ENCODE measurements around the gene TIMELESS. TPM values are rescaled to one million over a fixed set of nuclear protein-coding genes. Genes with fewer than 3 reads are reported as not detected.

The TIMELESS gene
- total and polyA plus RNA-seq, 2 donors from 2014 or later = 5.5 to 9.2 TPM

DNA sequence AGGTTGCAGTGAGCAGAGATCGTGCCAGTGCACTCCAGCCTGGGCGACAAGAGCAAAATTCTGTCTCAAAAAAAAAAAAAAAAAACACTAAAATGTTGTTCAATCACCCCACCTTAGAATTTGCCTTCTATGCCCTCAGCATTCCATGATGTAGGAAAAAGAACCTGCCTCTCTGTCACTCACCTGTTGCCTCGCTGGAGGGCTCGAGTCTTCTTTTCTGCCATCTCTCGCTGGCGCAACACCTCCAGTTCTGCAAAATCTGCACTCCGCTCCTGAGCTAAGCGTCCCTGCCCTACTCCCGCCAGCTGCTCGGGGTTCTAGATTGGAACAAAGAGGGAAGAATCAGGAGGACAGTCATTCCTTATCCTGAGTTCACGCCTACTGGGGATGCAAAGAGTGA, 17.9 kb downstream of the TIMELESS start:
- intact Hi-C loops (cut with DNase I) = no loop called here
- Histone ChIP-seq H3K9ac (ENCODE audit: low read length in 3 of 3) (no peak overlapping the region), H3K27me3 (ENCODE audit: control insufficient read depth, insufficient read depth, low read length) (no peaks in the 10 kb centered on the region), H3K9me3 (ENCODE audit: control insufficient read depth in 2 of 3, insufficient read depth in 1 of 3, low read length in 3 of 3) (no peaks in the 10 kb centered on the region), H3K36me3 (ENCODE audit: control insufficient read depth in 2 of 3, insufficient read depth in 3 of 3, low read length in 3 of 3) (peaks cover 0 to 3% (median 0%) of the 10 kb centered on the region in 3 donors), H3K27ac (ENCODE audit: low read depth in 2 of 2, low read length in 2 of 2) (no peak overlapping the region), H3K4me3 (ENCODE audit: low read length in 3 of 3) (no peak overlapping the region), H3K4me1 (ENCODE audit: control insufficient read depth in 2 of 3, insufficient read depth in 2 of 3, low read depth in 1 of 3, low read length in 3 of 3) (no peaks in the 10 kb centered on the region)
- DNase-seq = no peak
- no peak for FAIRE-seq
- TF ChIP-seq, protein P1, sequence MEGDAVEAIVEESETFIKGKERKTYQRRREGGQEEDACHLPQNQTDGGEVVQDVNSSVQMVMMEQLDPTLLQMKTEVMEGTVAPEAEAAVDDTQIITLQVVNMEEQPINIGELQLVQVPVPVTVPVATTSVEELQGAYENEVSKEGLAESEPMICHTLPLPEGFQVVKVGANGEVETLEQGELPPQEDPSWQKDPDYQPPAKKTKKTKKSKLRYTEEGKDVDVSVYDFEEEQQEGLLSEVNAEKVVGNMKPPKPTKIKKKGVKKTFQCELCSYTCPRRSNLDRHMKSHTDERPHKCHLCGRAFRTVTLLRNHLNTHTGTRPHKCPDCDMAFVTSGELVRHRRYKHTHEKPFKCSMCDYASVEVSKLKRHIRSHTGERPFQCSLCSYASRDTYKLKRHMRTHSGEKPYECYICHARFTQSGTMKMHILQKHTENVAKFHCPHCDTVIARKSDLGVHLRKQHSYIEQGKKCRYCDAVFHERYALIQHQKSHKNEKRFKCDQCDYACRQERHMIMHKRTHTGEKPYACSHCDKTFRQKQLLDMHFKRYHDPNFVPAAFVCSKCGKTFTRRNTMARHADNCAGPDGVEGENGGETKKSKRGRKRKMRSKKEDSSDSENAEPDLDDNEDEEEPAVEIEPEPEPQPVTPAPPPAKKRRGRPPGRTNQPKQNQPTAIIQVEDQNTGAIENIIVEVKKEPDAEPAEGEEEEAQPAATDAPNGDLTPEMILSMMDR (IDR thresholded peaks at IDR 0.05; ENCODE audit: borderline replicate concordance, extremely low read depth, insufficient read depth) = no peak

DNA sequence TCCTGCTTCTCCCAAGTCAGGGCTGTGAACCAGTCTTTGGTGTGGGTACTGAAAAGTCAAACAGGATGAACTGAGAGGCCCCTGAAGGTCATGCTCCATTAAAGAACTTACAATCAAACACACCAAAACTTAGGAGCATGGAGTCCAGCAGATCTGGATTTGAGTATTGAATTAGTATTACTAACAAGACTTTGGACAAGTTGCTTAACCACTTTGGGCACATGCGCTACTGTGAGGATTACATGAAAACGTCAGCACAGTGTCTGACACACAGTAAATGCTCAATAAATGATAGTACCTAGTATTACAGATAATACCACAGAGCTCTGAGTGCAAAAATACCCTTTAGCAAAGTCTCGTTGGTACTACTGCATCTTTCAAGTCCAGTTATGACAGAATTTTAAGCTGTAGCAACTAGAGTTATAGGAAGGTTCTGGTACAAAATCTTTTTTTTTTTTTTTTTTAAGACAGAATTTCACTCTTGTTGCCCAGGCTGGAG, 23.2 kb downstream of the TIMELESS start:
- TF ChIP-seq, protein P1 (IDR thresholded peaks at IDR 0.05; ENCODE audit: borderline replicate concordance, extremely low read depth, insufficient read depth) = no peak
- Histone ChIP-seq H3K4me1 (ENCODE audit: control insufficient read depth in 2 of 3, insufficient read depth in 2 of 3, low read depth in 1 of 3, low read length in 3 of 3) (no peaks in the 10 kb centered on the region), H3K36me3 (ENCODE audit: control insufficient read depth in 2 of 3, insufficient read depth in 3 of 3, low read length in 3 of 3) (peaks cover 0 to 4% (median 3%) of the 10 kb centered on the region in 3 donors), H3K9ac (ENCODE audit: low read length in 3 of 3) (no peak overlapping the region), H3K9me3 (ENCODE audit: control insufficient read depth in 2 of 3, insufficient read depth in 1 of 3, low read length in 3 of 3) (no peaks in the 10 kb centered on the region), H3K27me3 (ENCODE audit: control insufficient read depth, insufficient read depth, low read length) (no peaks in the 10 kb centered on the region), H3K4me3 (ENCODE audit: low read length in 3 of 3) (no peak overlapping the region), H3K27ac (ENCODE audit: low read depth in 2 of 2, low read length in 2 of 2) (no peak overlapping the region)
- DNase-seq (no peak), FAIRE-seq (no peak)
- intact Hi-C loops (cut with DNase I) = no loop called here

DNA sequence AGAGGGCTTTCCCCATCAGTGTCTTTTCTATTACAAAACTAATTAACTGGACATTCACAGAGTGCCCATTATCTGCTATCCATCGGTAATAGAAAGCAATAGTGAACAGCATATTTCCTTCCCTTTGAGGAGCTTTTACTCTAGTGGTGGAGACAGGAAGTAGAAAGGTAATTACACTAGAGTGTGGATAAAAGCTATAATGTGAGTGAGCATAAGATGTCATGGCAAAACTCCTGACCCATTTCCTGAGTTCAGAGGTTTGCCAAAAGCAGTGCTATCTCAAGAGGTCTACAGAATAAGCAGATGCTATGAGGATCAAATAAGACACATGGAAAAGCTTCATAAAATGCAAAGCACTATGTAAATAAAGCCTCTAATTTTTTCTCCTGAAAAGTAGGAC, 24.0 kb downstream of the TIMELESS start:
- Histone ChIP-seq H3K9ac (ENCODE audit: low read length in 3 of 3) (no peak overlapping the region), H3K27ac (ENCODE audit: low read depth in 2 of 2, low read length in 2 of 2) (no peak overlapping the region), H3K9me3 (ENCODE audit: control insufficient read depth in 2 of 3, insufficient read depth in 1 of 3, low read length in 3 of 3) (no peaks in the 10 kb centered on the region), H3K36me3 (ENCODE audit: control insufficient read depth in 2 of 3, insufficient read depth in 3 of 3, low read length in 3 of 3) (peaks cover 0 to 4% (median 3%) of the 10 kb centered on the region in 3 donors), H3K4me1 (ENCODE audit: control insufficient read depth in 2 of 3, insufficient read depth in 2 of 3, low read depth in 1 of 3, low read length in 3 of 3) (no peaks in the 10 kb centered on the region), H3K27me3 (ENCODE audit: control insufficient read depth, insufficient read depth, low read length) (no peaks in the 10 kb centered on the region), H3K4me3 (ENCODE audit: low read length in 3 of 3) (no peak overlapping the region)
- TF ChIP-seq, protein P1 (IDR thresholded peaks at IDR 0.05; ENCODE audit: borderline replicate concordance, extremely low read depth, insufficient read depth) = no peak
- FAIRE-seq (no peak), DNase-seq (no peak)
- intact Hi-C loops (cut with DNase I) = no loop called here

DNA sequence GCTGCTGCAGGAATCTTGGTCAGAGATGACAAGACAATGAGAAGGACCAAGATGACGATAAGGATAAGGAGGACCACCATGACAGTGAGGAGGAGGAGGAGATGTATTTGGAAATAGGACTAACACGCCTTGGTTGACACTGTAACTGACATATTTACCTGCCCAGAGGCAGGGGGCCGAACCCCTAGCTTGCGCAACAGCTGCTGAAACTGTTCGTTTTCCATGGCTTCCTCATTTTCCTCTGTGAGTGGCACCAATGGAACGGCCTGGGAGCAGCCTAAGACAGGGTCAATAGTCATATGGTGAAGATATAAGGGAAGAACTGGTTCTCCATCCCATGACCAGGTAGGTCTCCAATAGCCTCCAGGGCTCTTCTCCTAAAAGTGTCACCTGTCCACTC, 28.8 kb downstream of the TIMELESS start:
- FAIRE-seq = no peak
- H3K27ac ChIP-seq (ENCODE audit: low read depth in 2 of 2, low read length in 2 of 2) = no peak overlapping the region
- H3K27me3 ChIP-seq (ENCODE audit: control insufficient read depth, insufficient read depth, low read length) = no peaks in the 10 kb centered on the region
- no peaks in the 10 kb centered on the region for H3K9me3 ChIP-seq (ENCODE audit: control insufficient read depth in 2 of 3, insufficient read depth in 1 of 3, low read length in 3 of 3)
- intact Hi-C loops (cut with DNase I) = no loop called here
- no peak for DNase-seq
- peaks cover 0 to 8% (median 6%) of the 10 kb centered on the region in 3 donors for H3K36me3 ChIP-seq (ENCODE audit: control insufficient read depth in 2 of 3, insufficient read depth in 3 of 3, low read length in 3 of 3)
- H3K4me1 ChIP-seq (ENCODE audit: control insufficient read depth in 2 of 3, insufficient read depth in 2 of 3, low read depth in 1 of 3, low read length in 3 of 3) = no peaks in the 10 kb centered on the region
- no peak overlapping the region for H3K9ac ChIP-seq (ENCODE audit: low read length in 3 of 3)
- no peak overlapping the region for H3K4me3 ChIP-seq (ENCODE audit: low read length in 3 of 3)
- TF ChIP-seq, protein P1 (IDR thresholded peaks at IDR 0.05; ENCODE audit: borderline replicate concordance, extremely low read depth, insufficient read depth) = no peak

Measured in kidney (tissue), 14 donors.